HCT116 (cell line): ENCODE measurements around the gene SRGAP1.

ENCODE experiments used
- CBX3 ChIP-seq: IDR thresholded peaks from 2 replicates; pipeline ENCODE4 v1.6.1; 2012; ENCODE audit warnings: low read depth
- CTCF ChIP-seq, 3 experiments: fragments of 200-600 bp in 1 of 3; sonication (generic) in 1 of 3; IDR thresholded peaks in 2 of 3; conservative IDR thresholded peaks in 1 of 3; 2 replicates each; pipeline ENCODE4 v1.5.1; 2012 to 2017; ENCODE audit warnings: low read depth in 2 of 3, low read length in 2 of 3, antibody characterized with exemption in 1 of 3, borderline replicate concordance in 1 of 3, control low read depth in 1 of 3, mild to moderate bottlenecking in 1 of 3, mixed read lengths in 1 of 3, mixed run types in 1 of 3, moderate library complexity in 1 of 3; ENCODE audit not compliant: insufficient read depth in 1 of 3
- FOSL1 ChIP-seq: IDR thresholded peaks from 2 replicates; pipeline ENCODE4 v1.6.1; 2012; ENCODE audit warnings: low read depth
- MAX ChIP-seq: IDR thresholded peaks from 2 replicates; pipeline ENCODE4 v1.6.1; 2012
- YY1 ChIP-seq: IDR thresholded peaks from 2 replicates; pipeline ENCODE4 v1.6.1; 2011; ENCODE audit warnings: low read length, low read depth, moderate library complexity, mild to moderate bottlenecking; ENCODE audit not compliant: insufficient replicate concordance; ENCODE audit errors: extremely low read depth

GRCh38 chr12:64154677-64155076, 310.2 kb downstream of the SRGAP1 start:
- TF ChIP-seq FOSL1 (no peak), MAX (no peak), CTCF (IDR thresholded peaks at IDR 0.05 in 2 of 3, conservative IDR thresholded peaks at IDR 0.05 in 1 of 3; ENCODE audit: borderline replicate concordance in 1 of 3, insufficient read depth in 1 of 3, low read depth in 2 of 3, low read length in 2 of 3) (no peak), CBX3 (no peak), YY1 (no peak)
